HG02623 (cell line): ENCODE data around the gene HIPK2.

Source experiments
- ATAC-seq: cut with Tn5 transposase; IDR thresholded peaks from one replicate; pipeline ENCODE4 v1.9.1; 2021; ENCODE audit warnings: moderate library complexity; ENCODE audit not compliant: unreplicated experiment

HIPK2 gene

DNA sequence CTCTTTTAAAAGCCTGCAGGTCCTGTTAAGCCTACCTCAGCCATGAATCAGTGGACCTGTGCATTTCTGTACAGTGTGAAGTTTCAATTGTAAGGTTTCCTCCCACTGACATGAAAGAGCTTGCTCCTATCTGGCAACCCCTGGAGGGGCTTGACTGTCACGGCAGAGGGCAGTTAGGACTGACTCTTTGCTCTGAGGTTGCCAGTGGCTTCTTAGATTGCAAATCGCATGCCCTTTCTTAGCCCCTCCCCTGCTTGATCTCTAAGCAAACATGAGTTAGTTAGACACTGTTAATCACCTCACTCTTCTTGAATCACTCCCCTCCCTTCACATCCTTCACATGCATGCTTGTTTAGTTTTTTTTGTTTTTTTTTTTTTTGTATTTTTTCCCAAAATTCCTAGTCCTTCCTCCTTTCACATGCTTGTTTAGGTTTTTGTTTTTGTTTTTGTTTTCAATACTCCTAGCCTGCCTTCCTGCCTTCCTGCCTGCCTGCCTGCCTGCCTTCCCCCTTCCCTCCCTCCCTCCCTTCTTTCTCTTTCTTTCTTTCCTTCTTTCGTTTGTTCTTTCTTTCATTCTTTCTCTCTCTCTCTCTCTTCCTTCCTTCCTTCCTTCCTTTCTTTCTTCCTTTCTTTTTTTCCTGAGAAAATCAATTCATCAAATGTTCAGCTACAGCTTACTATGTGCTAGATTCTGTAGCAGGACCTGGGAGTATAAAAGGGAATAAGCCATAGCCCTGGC is 6.0 kb upstream of the HIPK2 start:
- no peak for ATAC-seq

- no peak for ATAC-seq
Measured at GRCh38 chr7:139782932-139783331, 5.1 kb upstream of the HIPK2 start.

GRCh38 chr7:139777133-139777891 is 486 bp downstream of the HIPK2 start:
- peak; percentile 17 for ATAC-seq

GRCh38 chr7:139776486-139777132 is 1.2 kb downstream of the HIPK2 start:
- ATAC-seq: no peak

- ATAC-seq: peak; percentile 21
Measured at GRCh38 chr7:139775829-139776266, 1.9 kb downstream of the HIPK2 start.

GRCh38 chr7:139774376-139774775 is 3.4 kb downstream of the HIPK2 start:
- no peak for ATAC-seq

DNA sequence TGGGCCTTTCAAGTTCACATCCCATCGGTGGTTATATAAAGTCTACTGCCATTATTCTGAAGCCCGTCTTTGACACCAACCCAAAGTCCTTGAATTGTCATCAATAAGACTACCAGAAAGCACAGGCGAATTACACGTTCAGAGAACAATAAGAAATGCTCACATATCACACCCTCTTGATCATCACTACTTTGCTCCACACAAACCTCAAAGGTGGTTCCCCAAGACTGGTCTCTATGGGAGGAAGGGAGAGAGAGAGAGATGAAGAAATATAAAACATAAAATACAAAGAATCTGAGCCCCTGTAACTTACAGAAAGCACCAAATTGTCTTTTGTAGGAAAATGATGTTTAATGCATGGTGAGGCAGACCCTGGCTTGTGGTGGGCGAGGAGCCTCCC is 4.4 kb downstream of the HIPK2 start:
- no peak for ATAC-seq

DNA sequence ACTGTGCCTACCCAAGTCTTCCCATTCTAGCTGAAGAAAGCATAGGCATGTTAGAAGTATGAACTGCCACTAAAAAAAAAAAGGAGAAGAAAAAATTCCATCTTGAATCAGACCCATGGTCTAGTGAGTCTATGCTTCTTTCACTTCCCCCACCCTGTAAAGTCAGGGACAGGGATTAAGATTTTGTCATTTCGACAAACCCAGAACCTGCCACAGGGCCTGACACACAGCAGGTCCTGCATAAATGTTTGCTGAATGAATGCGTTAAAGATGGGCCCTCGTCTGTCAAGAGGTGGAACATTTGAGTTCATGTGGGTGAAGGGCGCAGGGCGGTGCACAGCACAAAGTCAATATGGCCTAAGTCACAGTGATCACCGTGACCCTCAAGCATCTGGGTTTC is 4.9 kb downstream of the HIPK2 start:
- no peak for ATAC-seq

GRCh38 chr7:139772115-139772514 is 5.7 kb downstream of the HIPK2 start:
- ATAC-seq: no peak

- ATAC-seq: no peak
Measured at GRCh38 chr7:139771001-139771956, 6.5 kb downstream of the HIPK2 start.

DNA sequence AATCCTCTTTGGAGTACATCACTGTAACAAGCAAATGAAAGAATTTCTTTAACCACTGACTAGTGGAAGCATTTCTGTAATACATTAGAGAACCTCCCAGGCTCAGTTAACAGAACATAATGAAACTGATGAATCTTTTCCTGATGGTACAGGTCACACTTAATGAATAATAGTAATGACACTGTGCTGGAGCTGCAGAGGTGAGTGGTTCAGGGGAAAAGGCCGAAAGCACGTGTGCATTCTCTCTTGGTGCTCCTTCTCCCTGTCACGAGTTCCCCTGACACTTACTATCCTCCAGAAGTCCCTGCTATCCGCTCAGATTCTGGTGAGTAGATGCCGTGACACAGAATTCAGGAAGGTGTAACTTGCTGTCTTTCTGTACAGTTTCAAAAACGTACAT is 8.0 kb downstream of the HIPK2 start:
- ATAC-seq: no peak

DNA sequence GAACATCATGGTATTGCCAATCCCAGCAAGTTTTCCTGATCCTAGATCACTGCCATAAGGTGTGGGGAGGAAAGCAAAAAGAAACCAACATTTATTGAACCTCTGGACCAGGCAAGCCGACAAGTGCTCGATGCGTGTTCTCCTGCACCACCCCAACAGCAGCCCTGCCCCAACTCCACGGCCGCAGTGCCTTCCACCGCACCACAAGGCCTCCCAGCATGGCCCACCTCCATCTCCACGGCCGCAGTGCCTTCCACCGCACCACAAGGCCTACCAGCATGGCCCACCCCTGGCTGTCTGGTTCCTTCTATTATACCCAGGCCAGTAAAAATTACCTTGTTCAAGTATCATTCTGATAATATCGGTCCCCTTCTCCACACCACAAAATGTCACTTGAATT is 8.7 kb downstream of the HIPK2 start:
- no peak for ATAC-seq

GRCh38 chr7:139768249-139768824 is 9.5 kb downstream of the HIPK2 start:
- no peak for ATAC-seq

DNA sequence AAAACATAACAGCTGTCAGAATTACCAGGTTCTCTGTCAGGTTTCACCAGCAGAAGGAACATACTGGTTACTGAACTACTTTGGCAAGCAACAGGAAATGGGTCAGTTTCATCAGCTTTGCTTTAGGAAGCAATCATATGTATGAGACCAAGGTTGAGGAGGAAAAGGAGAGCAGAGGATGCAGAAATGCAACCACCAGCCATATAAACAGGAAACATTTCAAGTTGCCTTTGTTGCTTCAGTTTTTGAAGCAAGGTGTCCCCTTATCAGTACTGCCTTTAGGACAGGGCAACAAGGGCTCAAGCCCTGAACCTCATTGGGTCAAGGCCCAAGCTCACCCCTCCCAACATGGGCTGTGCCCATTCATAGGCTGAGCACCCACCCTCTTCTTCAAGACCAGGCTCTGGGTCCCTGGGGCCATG is 10.2 kb downstream of the HIPK2 start:
- ATAC-seq: peak; percentile 79

GRCh38 chr7:139765143-139765542 is 12.7 kb downstream of the HIPK2 start:
- ATAC-seq: no peak

GRCh38 chr7:139763330-139763729 is 14.5 kb downstream of the HIPK2 start:
- ATAC-seq: no peak

DNA sequence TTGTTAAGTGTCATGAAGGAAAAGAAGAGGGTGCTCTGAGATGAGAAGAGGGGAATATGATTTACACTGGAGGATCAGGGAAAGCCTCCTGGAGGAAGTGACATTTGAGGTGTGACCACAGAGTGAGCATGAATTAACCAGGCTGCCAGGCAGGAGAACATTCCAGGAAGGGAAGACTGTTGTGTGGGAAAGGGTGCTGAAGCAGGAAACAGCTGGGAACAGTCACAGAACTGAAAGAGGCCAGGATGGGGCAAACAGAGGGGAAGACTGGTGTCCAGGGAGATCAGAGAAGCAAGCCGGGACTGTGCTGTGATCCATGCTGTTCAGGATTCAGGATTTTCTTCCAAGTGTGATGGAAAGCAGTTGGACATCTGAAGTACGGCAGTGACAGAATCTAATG is 14.9 kb downstream of the HIPK2 start:
- ATAC-seq: no peak

DNA sequence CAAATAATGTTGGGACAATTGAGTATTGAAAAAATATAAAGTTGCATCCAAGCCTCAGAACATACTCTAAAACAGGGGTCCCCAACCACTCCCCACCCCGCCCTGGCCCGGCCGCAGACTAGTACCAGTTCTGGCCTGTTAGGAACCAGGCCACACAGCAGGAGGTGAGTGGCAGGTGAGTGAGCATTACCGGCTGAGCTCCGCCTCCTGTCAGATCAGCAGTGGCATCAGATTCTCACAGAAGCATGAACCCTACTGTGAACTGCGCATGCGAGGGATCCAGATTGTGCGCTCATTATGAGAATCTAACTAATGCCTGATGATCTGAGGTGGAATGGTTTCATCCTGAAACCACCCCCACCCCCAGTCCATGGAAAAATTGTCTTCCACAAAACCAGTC is 19.4 kb downstream of the HIPK2 start:
- ATAC-seq: no peak

DNA sequence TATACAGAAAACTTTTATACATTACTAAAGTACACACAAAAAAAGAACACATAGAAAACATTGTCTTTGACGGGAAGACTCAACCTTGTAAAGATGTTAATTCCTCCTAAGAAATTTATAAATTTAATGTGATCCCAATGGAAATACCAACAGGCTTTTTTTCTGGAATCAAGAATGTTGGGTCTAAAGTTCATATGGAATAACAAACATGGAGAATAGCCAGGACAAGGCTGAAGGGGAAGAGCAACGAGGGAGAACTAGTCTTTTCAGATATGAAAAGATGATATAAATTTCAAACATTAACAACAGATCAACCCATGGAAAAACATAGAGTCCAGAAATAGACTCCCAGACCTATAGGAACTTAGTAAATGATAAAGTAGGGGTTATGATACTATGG is 19.8 kb downstream of the HIPK2 start:
- no peak for ATAC-seq

DNA sequence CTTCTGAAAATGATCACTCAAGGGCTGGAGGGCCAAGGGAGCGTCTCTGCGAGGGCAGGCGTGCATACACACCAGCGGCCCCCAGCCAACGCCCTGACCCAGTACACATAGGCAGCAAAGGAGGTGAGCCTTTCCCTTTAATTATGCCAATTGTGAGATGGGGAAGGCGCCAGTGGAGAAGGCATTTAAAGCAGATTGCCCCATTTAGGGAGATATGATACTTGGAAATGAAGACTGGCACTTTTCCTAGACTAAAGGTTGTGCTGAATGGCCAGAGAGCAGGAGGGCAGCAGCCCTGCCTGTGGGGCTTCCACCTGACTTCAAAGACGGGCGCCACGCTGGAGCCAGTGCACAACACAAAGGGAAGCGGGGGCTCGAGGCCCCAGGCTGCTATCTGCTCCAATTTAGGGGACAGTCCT is 24.1 kb downstream of the HIPK2 start:
- ATAC-seq: no peak
